GM12878 (cell line): ENCODE measurements around the gene RAB31. TPM values are rescaled to one million over a fixed set of nuclear protein-coding genes. Genes with fewer than 3 reads are reported as not detected.

ENCODE experiments used
- ATAC-seq: fragments of 200-7000 bp; cut with Tn5 transposase; 3 replicates; pipeline ENCODE4 v1.9.1; 2020; ENCODE audit warnings: mild to moderate bottlenecking, moderate library complexity
- BruUV-seq: library from RNA; stranded (reverse); fragments of 400-500 nt; replicated peaks from 2 replicates; lab custom pipeline; 2021; lab: Mats Ljungman, UMichigan
- CTCF ChIA-PET: fragments of 300-600 bp; sonication (Branson Sonifier 250); formaldehyde crosslinking; extraction: SDS; loops from one replicate; lab custom pipeline; 2021; ENCODE audit warnings: inconsistent platforms; lab: Yijun Ruan, JAX
- POLR2A ChIA-PET: fragments of 350-600 bp; formaldehyde crosslinking; extraction: SDS; loops from one replicate; lab custom pipeline; 2021; ENCODE audit warnings: inconsistent platforms; lab: Charles Lee
- RAD21 ChIA-PET: fragments of 300-600 bp; sonication (Branson Sonifier 250); formaldehyde crosslinking; loops from one replicate; lab custom pipeline; 2023; ENCODE audit warnings: antibody characterized with exemption; ENCODE audit not compliant: unreplicated experiment; lab: Charles Lee
- SMC1A ChIA-PET: fragments of 300-600 bp; sonication (Branson Sonifier 250); formaldehyde crosslinking; loops from one replicate; lab custom pipeline; 2023; ENCODE audit not compliant: unreplicated experiment, uncharacterized antibody; lab: Charles Lee
- DNase-seq: peaks from one replicate; pipeline ENCODE4 v3.0.0-alpha.2; 2011; ENCODE audit warnings: low read depth, low spot score
- FAIRE-seq: peaks from 3 replicates; lab custom pipeline; 2011; peaks lifted over from hg19 to GRCh38; lab: Jason Lieb, UNC
- H2AFZ ChIP-seq: 2 replicates; pipeline ENCODE4 v1.6.0; 2011; ENCODE audit warnings: low read depth, low read length, control low read depth; ENCODE audit not compliant: control insufficient read depth
- H3K27ac ChIP-seq: 2 replicates; pipeline ENCODE4 v1.5.1; 2011; ENCODE audit warnings: control low read depth; ENCODE audit not compliant: control insufficient read depth, insufficient read depth
- H3K27me3 ChIP-seq, 2 experiments: replicated peaks in 1 of 2; 2 replicates each; pipeline versions ENCODE4 v1.6.0 to v1.6.1; 2011; ENCODE audit warnings: low read length in 1 of 2; ENCODE audit not compliant: control insufficient read depth in 2 of 2, insufficient read depth in 2 of 2
- H3K36me3 ChIP-seq, 2 experiments: 2 replicates each; pipeline ENCODE4 v1.5.1; 2011; ENCODE audit warnings: low read length in 1 of 2; ENCODE audit not compliant: control insufficient read depth in 2 of 2, insufficient read depth in 2 of 2
- H3K4me1 ChIP-seq: 2 replicates; pipeline ENCODE4 v1.6.1; 2011; ENCODE audit warnings: mild to moderate bottlenecking, low read length, moderate library complexity, mixed read lengths; ENCODE audit not compliant: control insufficient read depth, insufficient read depth
- H3K4me2 ChIP-seq: 2 replicates; pipeline ENCODE4 v1.6.0; 2011; ENCODE audit warnings: control low read depth; ENCODE audit not compliant: control insufficient read depth, insufficient read depth
- H3K4me3 ChIP-seq: fragments of 200-600 bp; sonication (generic); 2 replicates; pipeline ENCODE4 v1.5.1; 2016
- H3K79me2 ChIP-seq: 2 replicates; pipeline ENCODE4 v1.6.0; 2011; ENCODE audit warnings: low read length; ENCODE audit not compliant: control insufficient read depth, insufficient read depth
- H3K9ac ChIP-seq: 2 replicates; pipeline ENCODE4 v1.8.0; 2011; ENCODE audit warnings: low read length, control low read depth, mixed read lengths; ENCODE audit not compliant: control insufficient read depth, insufficient read depth
- H3K9me3 ChIP-seq: replicated peaks from 3 replicates; pipeline ENCODE4 v1.5.1; 2011; ENCODE audit warnings: mild to moderate bottlenecking, low read length; ENCODE audit not compliant: control insufficient read depth, insufficient read depth
- H4K20me1 ChIP-seq: 2 replicates; pipeline ENCODE4 v1.6.0; 2011; ENCODE audit not compliant: control insufficient read depth, insufficient read depth
- CHD4 ChIP-seq: fragments of 200-600 bp; sonication (generic); IDR thresholded peaks from 2 replicates; pipeline ENCODE4 v1.6.1; 2016; ENCODE audit warnings: mild to moderate bottlenecking
- IRF5 ChIP-seq: fragments of 450-650 bp; IDR thresholded peaks from 2 replicates; pipeline ENCODE4 v1.6.1; 2017; ENCODE audit warnings: borderline replicate concordance
- MLLT1 ChIP-seq: fragments of 450-650 bp; IDR thresholded peaks from 2 replicates; pipeline ENCODE4 v1.6.1; 2016; ENCODE audit warnings: mild to moderate bottlenecking
- MYB ChIP-seq: fragments of 150-350 bp; IDR thresholded peaks from 2 replicates; pipeline ENCODE4 v1.6.1; 2014; ENCODE audit warnings: mild to moderate bottlenecking, low read depth, low read length, borderline replicate concordance
- NR2C2 ChIP-seq: IDR thresholded peaks from 2 replicates; pipeline ENCODE4 v1.6.1; 2011; ENCODE audit warnings: borderline replicate concordance, low read depth; ENCODE audit not compliant: control insufficient read depth, insufficient read length
- RAD21 ChIP-seq: IDR thresholded peaks from 2 replicates; pipeline ENCODE4 v1.6.1; 2011; ENCODE audit warnings: mild to moderate bottlenecking, low read depth, low read length, moderate library complexity; ENCODE audit not compliant: insufficient read depth
- RCOR1 ChIP-seq: conservative IDR thresholded peaks from 2 replicates; pipeline ENCODE4 v1.6.1; 2012; ENCODE audit warnings: low read depth, low read length, improper control_type of control experiment
- SKIL ChIP-seq: fragments of 450-650 bp; IDR thresholded peaks from 2 replicates; pipeline ENCODE4 v1.6.1; 2017; ENCODE audit warnings: mild to moderate bottlenecking, low read depth, inconsistent platforms; ENCODE audit not compliant: poor library complexity, severe bottlenecking
- ZBTB33 ChIP-seq: fragments of 450-650 bp; IDR thresholded peaks from 2 replicates; pipeline ENCODE4 v1.6.1; 2017; ENCODE audit warnings: mild to moderate bottlenecking
- ZBTB4 ChIP-seq: fragments of 450-650 bp; formaldehyde crosslinking; IDR thresholded peaks from 2 replicates; pipeline ENCODE4 v1.4.0; 2022; ENCODE audit warnings: mild to moderate bottlenecking, moderate library complexity
- ZZZ3 ChIP-seq: IDR thresholded peaks from 2 replicates; pipeline ENCODE4 v1.6.1; 2011; ENCODE audit warnings: low read depth; ENCODE audit not compliant: control insufficient read depth, insufficient read length
- WGBS: methylation state at CpG from one replicate; pipeline ENCODE4 v1.1.6; 2016; ENCODE audit warnings: low lambda C conversion rate; ENCODE audit not compliant: insufficient replicate concordance, insufficient coverage; ENCODE audit errors: missing lambda C conversion rate; 5-methylcytosine and 5-hydroxymethylcytosine counted together
- in situ Hi-C: fragments of 300-500 bp; cut with MboI; formaldehyde crosslinking; loops from 9 replicates; pipeline ENCODE4 v1.14.3; 2018; ENCODE audit warnings: mixed read lengths
- intact Hi-C: fragments of 100-400 bp; cut with micrococcal nuclease; formaldehyde crosslinking; loops from one replicate; pipeline ENCODE4 v1.14.2; 2022; ENCODE audit not compliant: unreplicated experiment
- polyA plus RNA-seq, 11 experiments: library from polyadenylated mRNA; depleted of rRNA in 4 of 11; unstranded in 6 of 11; stranded (reverse) in 5 of 11; fragments of >200 nt; fragmentation: Nextera tagmentation in 4 of 11; fragmentation: Illumina TruSeq in 1 of 11; extraction: Ambion mirVana in 4 of 11; extraction: Trizol in 1 of 11; gene quantifications; 1 replicate in 1 of 11; 2 replicates in 10 of 11; pipeline versions ENCODE4 v1.2.1 to v1.2.3, GENCODE V29; 2011 to 2016; ENCODE audit warnings: inconsistent platforms in 2 of 11, missing spikeins in 2 of 11, low read depth in 1 of 11
- total RNA-seq, 4 experiments: library from RNA; depleted of rRNA in 3 of 4; stranded (reverse); fragments of >200 nt in 3 of 4; fragmentation: Illumina TruSeq in 1 of 4; extraction: Trizol in 1 of 4; gene quantifications; 2 replicates each; pipeline versions ENCODE4 v1.2.1 to v1.2.3, GENCODE V29; 2013 to 2021

The RAB31 gene
- total and polyA plus RNA-seq, 10 of the 15 experiments (the other 5 are each of a cell fraction or from before 2014, with no cell fraction given), result 0.80 to 23.3 (median 12.2) TPM

- TF ChIP-seq ZBTB4, result no peak
Measured at GRCh38 chr18:9787712-9788111, 79.6 kb downstream of the RAB31 start (continued).

GRCh38 chr18:9788140-9788539 is 80.0 kb downstream of the RAB31 start:
- intact Hi-C loops (no loop called here), in situ Hi-C loops (no loop called here)
- no peaks in the 10 kb centered on the region for H3K27me3 ChIP-seq
- no peak for DNase-seq
- H3K4me1 ChIP-seq, result no peaks in the 10 kb centered on the region
- no peak for ATAC-seq
- H2AFZ ChIP-seq, result no peak overlapping the region
- H3K36me3 ChIP-seq, result no peaks in the 10 kb centered on the region
- ChIA-PET RAD21 (no interaction called here), CTCF (no interaction called here), SMC1A (interaction anchor here (1.0 kb wide), 1 partner anchor 10 kb away, joined by 3 read pairs; no protein-coding TSS in a partner anchor), POLR2A (no interaction called here)
- H3K27ac ChIP-seq, result no peak overlapping the region
- no peaks in the 10 kb centered on the region; the same call in 1 of the 2 replicates for H4K20me1 ChIP-seq
- no peak for FAIRE-seq
- 100% methylated on average over 1 of the region's 1 CpG for WGBS
- BruUV-seq, result no TSS peak
- no peak overlapping the region for H3K4me2 ChIP-seq
- H3K9me3 ChIP-seq, result no peaks in the 10 kb centered on the region; the same call in 2 of the 3 replicates
- H3K79me2 ChIP-seq, result no peaks in the 10 kb centered on the region
- no peak overlapping the region for H3K4me3 ChIP-seq
- H3K9ac ChIP-seq, result no peak overlapping the region
- TF ChIP-seq SKIL, result no peak
- TF ChIP-seq ZBTB33, result no peak
- no peak for TF ChIP-seq CHD4
- TF ChIP-seq IRF5, result no peak
- TF ChIP-seq NR2C2, result no peak
- TF ChIP-seq RAD21, result no peak
- TF ChIP-seq MLLT1, result no peak
- no peak for TF ChIP-seq MYB
- no peak for TF ChIP-seq ZZZ3
- TF ChIP-seq RCOR1, result no peak
